C4-2B (cell line): Measurements from ENCODE around the gene CTTNBP2NL.
"Not testable (repeated sequence)": the region's sequence is repeated elsewhere in the genome, so short reads cannot be mapped to it uniquely, and the experiment has no call there.

Experiments
- H3K27ac ChIP-seq: fragments of 450-650 bp; 2 replicates; pipeline ENCODE4 v1.5.1; 2017
- CTCF ChIP-seq: fragments of 450-650 bp; conservative IDR thresholded peaks from 2 replicates; pipeline ENCODE4 v1.5.1; 2017; ENCODE audit warnings: mild to moderate bottlenecking
- ZFX ChIP-seq: fragments of 450-650 bp; IDR thresholded peaks from 2 replicates; pipeline ENCODE4 v1.6.1; 2017

The CTTNBP2NL gene

GRCh38 chr1:112396653-112397471, 848 bp downstream of the CTTNBP2NL start:
- TF ChIP-seq CTCF = no peak
- no peak for TF ChIP-seq ZFX

GRCh38 chr1:112397841-112398240, 1.8 kb downstream of the CTTNBP2NL start:
- H3K27ac ChIP-seq = no peak overlapping the region
- TF ChIP-seq CTCF = no peak
- TF ChIP-seq ZFX = no peak

More at GRCh38 chr1:112396653-112397471, 848 bp downstream of the CTTNBP2NL start:
- peak overlapping the region; percentile 74 for H3K27ac ChIP-seq

GRCh38 chr1:112399456-112399855, 3.4 kb downstream of the CTTNBP2NL start:
- no peak overlapping the region for H3K27ac ChIP-seq
- TF ChIP-seq ZFX (no peak), CTCF (no peak)

GRCh38 chr1:112400706-112401105, 4.7 kb downstream of the CTTNBP2NL start:
- not testable (repeated sequence) for H3K27ac ChIP-seq

- H3K27ac ChIP-seq = no peak overlapping the region
- TF ChIP-seq ZFX (no peak), CTCF (no peak)
Measured at GRCh38 chr1:112402682-112403643, 6.9 kb downstream of the CTTNBP2NL start.

GRCh38 chr1:112406771-112407170, 10.8 kb downstream of the CTTNBP2NL start:
- H3K27ac ChIP-seq = no peak overlapping the region
- TF ChIP-seq ZFX (no peak), CTCF (no peak)

GRCh38 chr1:112409414-112409813, 13.4 kb downstream of the CTTNBP2NL start:
- H3K27ac ChIP-seq = no peak overlapping the region
- TF ChIP-seq CTCF (no peak), ZFX (no peak)
